Measurements from ENCODE around the gene SLC16A13.
"Not testable (repeated sequence)": the region's sequence is repeated elsewhere in the genome, so short reads cannot be mapped to it uniquely, and the experiment has no call there.

SLC16A13 gene

GRCh38 chr17:7035591-7036368, at the start of gene SLC16A13:
Gene SLC16A13, plus strand, starts transcription at chr17:7036015. Its CDS starts 368 bp downstream, at chr17:7036383.
- H3K4me1 Mint-ChIP-seq, result peaks cover 66% of the 10 kb centered on the region
- peak within 1 kb of the TSS; percentile 99 for H3K27ac Mint-ChIP-seq
- peak within 1 kb of the TSS; percentile 95 for H3K4me3 Mint-ChIP-seq
- DNase-seq (ENCODE audit: low spot score in 2 of 2) (peak; percentile 89 to 98), ATAC-seq (peak; percentile 95)
- H3K36me3 Mint-ChIP-seq, result peaks cover 20% of the 10 kb centered on the region
- no peaks in the 10 kb centered on the region for H3K9me3 Mint-ChIP-seq

GRCh38 chr17:6986676-6987075, 49.1 kb upstream of the SLC16A13 start:
- Mint-ChIP-seq H3K4me1 (no peaks in the 10 kb centered on the region), H3K27ac (no peak overlapping the region), H3K4me3 (no peak overlapping the region), H3K36me3 (no peaks in the 10 kb centered on the region), H3K9me3 (no peaks in the 10 kb centered on the region)
- no peak for DNase-seq (ENCODE audit: low spot score in 2 of 2)
- ATAC-seq, result no peak

GRCh38 chr17:6989779-6990178, 46.0 kb upstream of the SLC16A13 start:
- DNase-seq (ENCODE audit: low spot score in 2 of 2) (no peak), ATAC-seq (no peak)
- peaks cover 11% of the 10 kb centered on the region for H3K36me3 Mint-ChIP-seq
- H3K4me3 Mint-ChIP-seq, result no peak overlapping the region
- no peaks in the 10 kb centered on the region for H3K4me1 Mint-ChIP-seq
- H3K27ac Mint-ChIP-seq, result no peak overlapping the region
- H3K9me3 Mint-ChIP-seq, result no peaks in the 10 kb centered on the region

- not testable (repeated sequence) for DNase-seq (ENCODE audit: low spot score in 2 of 2); H3K4me3 Mint-ChIP-seq; H3K9me3 Mint-ChIP-seq; H3K4me1 Mint-ChIP-seq; ATAC-seq; H3K27ac Mint-ChIP-seq
- peaks cover 39% of the 10 kb centered on the region for H3K36me3 Mint-ChIP-seq
Measured at GRCh38 chr17:6993613-6994056, 42.2 kb upstream of the SLC16A13 start.

- DNase-seq (ENCODE audit: low spot score in 2 of 2) (no peak), ATAC-seq (no peak)
- no peaks in the 10 kb centered on the region for H3K9me3 Mint-ChIP-seq
- peaks cover 43% of the 10 kb centered on the region for H3K36me3 Mint-ChIP-seq
- no peak overlapping the region for H3K27ac Mint-ChIP-seq
- peaks cover 6% of the 10 kb centered on the region for H3K4me1 Mint-ChIP-seq
- no peak overlapping the region for H3K4me3 Mint-ChIP-seq
Measured at GRCh38 chr17:6994118-6994598, 41.7 kb upstream of the SLC16A13 start.

- DNase-seq (ENCODE audit: low spot score in 2 of 2) (no peak), ATAC-seq (no peak)
- no peaks in the 10 kb centered on the region for H3K9me3 Mint-ChIP-seq
- H3K4me1 Mint-ChIP-seq, result peaks cover 12% of the 10 kb centered on the region
- H3K4me3 Mint-ChIP-seq, result no peak overlapping the region
- H3K27ac Mint-ChIP-seq, result no peak overlapping the region
- peaks cover 49% of the 10 kb centered on the region for H3K36me3 Mint-ChIP-seq
Measured at GRCh38 chr17:6994666-6995256, 41.1 kb upstream of the SLC16A13 start.

GRCh38 chr17:6995500-6996255, 40.1 kb upstream of the SLC16A13 start, which contains the start of gene ALOX12:
Gene ALOX12, plus strand, starts transcription at chr17:6996049. Its CDS starts 69 bp downstream, at chr17:6996118.
- DNase-seq (ENCODE audit: low spot score in 2 of 2) (no peak), ATAC-seq (no peak)
- Mint-ChIP-seq H3K36me3 (peaks cover 58% of the 10 kb centered on the region), H3K4me1 (peaks cover 12% of the 10 kb centered on the region), H3K27ac (peak within 1 kb of the TSS; percentile 7), H3K9me3 (no peaks in the 10 kb centered on the region), H3K4me3 (no peak within 1 kb of the TSS)

- ATAC-seq, result no peak
- peaks cover 66% of the 10 kb centered on the region for H3K36me3 Mint-ChIP-seq
Measured at GRCh38 chr17:6996256-6997011, 39.4 kb upstream of the SLC16A13 start.

GRCh38 chr17:6997171-6997570, 38.6 kb upstream of the SLC16A13 start:
- H3K9me3 Mint-ChIP-seq, result no peaks in the 10 kb centered on the region
- DNase-seq (ENCODE audit: low spot score in 2 of 2), result no peak
- no peak overlapping the region for H3K4me3 Mint-ChIP-seq
- H3K27ac Mint-ChIP-seq, result peak overlapping the region; percentile 7
- ATAC-seq, result no peak
- H3K36me3 Mint-ChIP-seq, result peaks cover 73% of the 10 kb centered on the region
- H3K4me1 Mint-ChIP-seq, result peaks cover 24% of the 10 kb centered on the region

More at GRCh38 chr17:6996256-6997011, 39.4 kb upstream of the SLC16A13 start:
- peak overlapping the region; percentile 7 for H3K27ac Mint-ChIP-seq
- H3K9me3 Mint-ChIP-seq, result no peaks in the 10 kb centered on the region
- DNase-seq (ENCODE audit: low spot score in 2 of 2), result no peak
- no peak overlapping the region for H3K4me3 Mint-ChIP-seq
- H3K4me1 Mint-ChIP-seq, result peaks cover 17% of the 10 kb centered on the region

- Mint-ChIP-seq H3K4me1 (peaks cover 26% of the 10 kb centered on the region), H3K4me3 (no peak overlapping the region), H3K27ac (peak overlapping the region; percentile 62), H3K36me3 (peaks cover 87% of the 10 kb centered on the region), H3K9me3 (no peaks in the 10 kb centered on the region)
- no peak for DNase-seq (ENCODE audit: low spot score in 2 of 2)
- no peak for ATAC-seq
Measured at GRCh38 chr17:6998855-6999508, 36.8 kb upstream of the SLC16A13 start.

GRCh38 chr17:7001318-7001961, 34.4 kb upstream of the SLC16A13 start:
- peak overlapping the region; percentile 60 for H3K27ac Mint-ChIP-seq
- peaks cover 87% of the 10 kb centered on the region for H3K36me3 Mint-ChIP-seq
- no peak overlapping the region for H3K4me3 Mint-ChIP-seq
- no peaks in the 10 kb centered on the region for H3K9me3 Mint-ChIP-seq
- DNase-seq (ENCODE audit: low spot score in 2 of 2), result peak in 1 of 2 donors; percentile 41
- no peak for ATAC-seq
- peaks cover 32% of the 10 kb centered on the region for H3K4me1 Mint-ChIP-seq

GRCh38 chr17:7002288-7003047, 33.3 kb upstream of the SLC16A13 start:
- Mint-ChIP-seq H3K36me3 (peaks cover 87% of the 10 kb centered on the region), H3K4me3 (no peak overlapping the region), H3K27ac (peak overlapping the region; percentile 60)

GRCh38 chr17:7003745-7004144, 32.1 kb upstream of the SLC16A13 start:
- no peak overlapping the region for H3K4me3 Mint-ChIP-seq
- DNase-seq (ENCODE audit: low spot score in 2 of 2) (no peak), ATAC-seq (no peak)
- H3K9me3 Mint-ChIP-seq, result no peaks in the 10 kb centered on the region
- H3K36me3 Mint-ChIP-seq, result peaks cover 81% of the 10 kb centered on the region
- no peak overlapping the region for H3K27ac Mint-ChIP-seq
- peaks cover 37% of the 10 kb centered on the region for H3K4me1 Mint-ChIP-seq

More at GRCh38 chr17:7002288-7003047, 33.3 kb upstream of the SLC16A13 start:
- DNase-seq (ENCODE audit: low spot score in 2 of 2), result no peak
- no peak for ATAC-seq
- Mint-ChIP-seq H3K4me1 (peaks cover 36% of the 10 kb centered on the region), H3K9me3 (no peaks in the 10 kb centered on the region)
